Loucy (cell line): Measurements from ENCODE around the gene TAL2.

Experiments used
- H2AFZ ChIP-seq: fragments of 200-600 bp; sonication (generic); 2 replicates; pipeline ENCODE4 v1.6.0; 2016; ENCODE audit warnings: antibody characterized with exemption, mild to moderate bottlenecking, low read length, moderate library complexity
- H3F3A ChIP-seq: fragments of 200-600 bp; 2 replicates; pipeline ENCODE4 v1.6.0; 2016; ENCODE audit warnings: antibody characterized with exemption, low read depth, mild to moderate bottlenecking
- H3K27me3 ChIP-seq: fragments of 200-600 bp; sonication (generic); 2 replicates; pipeline ENCODE4 v1.6.1; 2014; ENCODE audit warnings: low read length, mild to moderate bottlenecking; ENCODE audit not compliant: insufficient read depth, poor library complexity, severe bottlenecking
- H3K36me3 ChIP-seq: fragments of 200-600 bp; sonication (generic); 2 replicates; pipeline ENCODE4 v1.6.1; 2016; ENCODE audit warnings: low read length; ENCODE audit not compliant: insufficient read depth
- H3K4me1 ChIP-seq: fragments of 200-600 bp; sonication (generic); 2 replicates; pipeline ENCODE4 v1.5.1; 2014; ENCODE audit warnings: low read length, mild to moderate bottlenecking; ENCODE audit not compliant: insufficient read depth, poor library complexity, severe bottlenecking
- H3K4me2 ChIP-seq: fragments of 200-600 bp; sonication (generic); 2 replicates; pipeline ENCODE4 v1.6.0; 2014; ENCODE audit warnings: antibody characterized with exemption, low read length, low read depth, mild to moderate bottlenecking; ENCODE audit not compliant: poor library complexity, severe bottlenecking
- H3K4me3 ChIP-seq: fragments of 200-600 bp; sonication (generic); 2 replicates; pipeline ENCODE4 v1.5.1; 2014; ENCODE audit warnings: low read length, mild to moderate bottlenecking, mixed read lengths; ENCODE audit not compliant: poor library complexity, severe bottlenecking
- H3K79me2 ChIP-seq: fragments of 200-600 bp; sonication (generic); 2 replicates; pipeline ENCODE4 v1.6.1; 2014; ENCODE audit warnings: low read length; ENCODE audit not compliant: insufficient read depth
- H3K9ac ChIP-seq: fragments of 200-600 bp; sonication (generic); 2 replicates; pipeline ENCODE4 v1.6.0; 2014; ENCODE audit warnings: mild to moderate bottlenecking, low read depth, low read length, moderate library complexity; ENCODE audit not compliant: poor library complexity, severe bottlenecking
- H3K9me2 ChIP-seq: fragments of 200-600 bp; sonication (generic); replicated peaks from 2 replicates; pipeline ENCODE4 v1.6.1; 2016; ENCODE audit warnings: low read depth, low read length, mixed read lengths
- H3K9me3 ChIP-seq: fragments of 200-600 bp; sonication (generic); 2 replicates; pipeline ENCODE4 v1.6.1; 2014; ENCODE audit warnings: mild to moderate bottlenecking, antibody characterized with exemption, low read length, low read depth; ENCODE audit not compliant: insufficient read depth
- H4K20me1 ChIP-seq: fragments of 200-600 bp; sonication (generic); 2 replicates; pipeline ENCODE4 v1.6.0; 2014; ENCODE audit warnings: antibody characterized with exemption, low read length, mild to moderate bottlenecking; ENCODE audit not compliant: insufficient read depth, poor library complexity, severe bottlenecking
- EZH2phosphoT487 ChIP-seq: fragments of 200-600 bp; IDR thresholded peaks from 2 replicates; pipeline ENCODE4 v1.6.1; 2018; ENCODE audit warnings: antibody characterized with exemption, mild to moderate bottlenecking, moderate library complexity, borderline replicate concordance
- TF ChIP-seq, protein P1 (sequence below): fragments of 200-600 bp; sonication (generic); conservative IDR thresholded peaks from 2 replicates; pipeline ENCODE4 v1.5.1; 2014; ENCODE audit warnings: mild to moderate bottlenecking, antibody characterized with exemption, low read length

TAL2 gene

DNA sequence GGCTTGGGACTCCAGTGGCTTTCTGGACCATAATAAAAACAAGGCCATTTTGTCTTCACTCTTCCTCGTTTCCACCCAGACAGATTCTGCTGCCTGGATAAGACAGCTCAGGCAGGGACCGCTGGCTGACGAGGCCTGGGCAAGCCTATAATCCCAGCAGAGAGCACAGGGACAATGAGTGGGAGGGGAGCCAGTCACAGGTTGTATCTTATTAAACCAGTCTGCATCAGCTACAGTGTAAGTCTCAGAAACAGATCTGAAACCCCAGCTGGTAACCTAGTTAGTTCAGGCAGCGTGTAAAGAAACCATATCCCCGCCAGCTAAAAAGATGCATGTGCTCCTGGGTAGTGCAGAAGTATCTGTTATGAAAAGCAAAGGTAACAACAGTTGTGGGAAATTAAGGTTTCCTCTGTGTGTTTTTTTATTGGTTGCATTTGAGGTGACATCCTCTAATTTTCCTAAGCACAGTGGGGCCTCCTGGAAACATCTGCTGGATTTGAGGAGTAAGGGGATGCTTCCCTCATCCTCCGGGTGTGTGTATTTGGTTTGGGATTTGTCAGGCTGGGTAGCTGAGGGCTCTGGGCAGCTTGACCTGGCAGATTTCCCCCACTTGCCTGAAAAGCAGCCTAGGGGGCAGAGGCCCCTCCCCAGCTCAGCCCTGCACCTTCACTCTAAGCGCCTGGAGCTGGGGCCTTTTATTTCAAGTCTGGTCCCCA is 15.2 kb upstream of the TAL2 start:
- H3K4me3 ChIP-seq, result peak overlapping the region; percentile 11
- H3K36me3 ChIP-seq, result no peaks in the 10 kb centered on the region
- H3K27me3 ChIP-seq, result no peaks in the 10 kb centered on the region
- no peak overlapping the region for H2AFZ ChIP-seq
- no peaks in the 10 kb centered on the region for H3K9me2 ChIP-seq
- H4K20me1 ChIP-seq, result no peaks in the 10 kb centered on the region
- H3F3A ChIP-seq, result no peaks in the 10 kb centered on the region; the same call in 1 of the 2 replicates
- peak overlapping the region; percentile 12 for H3K9ac ChIP-seq
- H3K9me3 ChIP-seq, result no peaks in the 10 kb centered on the region
- peaks cover 29% of the 10 kb centered on the region for H3K4me1 ChIP-seq
- TF ChIP-seq, protein P1, sequence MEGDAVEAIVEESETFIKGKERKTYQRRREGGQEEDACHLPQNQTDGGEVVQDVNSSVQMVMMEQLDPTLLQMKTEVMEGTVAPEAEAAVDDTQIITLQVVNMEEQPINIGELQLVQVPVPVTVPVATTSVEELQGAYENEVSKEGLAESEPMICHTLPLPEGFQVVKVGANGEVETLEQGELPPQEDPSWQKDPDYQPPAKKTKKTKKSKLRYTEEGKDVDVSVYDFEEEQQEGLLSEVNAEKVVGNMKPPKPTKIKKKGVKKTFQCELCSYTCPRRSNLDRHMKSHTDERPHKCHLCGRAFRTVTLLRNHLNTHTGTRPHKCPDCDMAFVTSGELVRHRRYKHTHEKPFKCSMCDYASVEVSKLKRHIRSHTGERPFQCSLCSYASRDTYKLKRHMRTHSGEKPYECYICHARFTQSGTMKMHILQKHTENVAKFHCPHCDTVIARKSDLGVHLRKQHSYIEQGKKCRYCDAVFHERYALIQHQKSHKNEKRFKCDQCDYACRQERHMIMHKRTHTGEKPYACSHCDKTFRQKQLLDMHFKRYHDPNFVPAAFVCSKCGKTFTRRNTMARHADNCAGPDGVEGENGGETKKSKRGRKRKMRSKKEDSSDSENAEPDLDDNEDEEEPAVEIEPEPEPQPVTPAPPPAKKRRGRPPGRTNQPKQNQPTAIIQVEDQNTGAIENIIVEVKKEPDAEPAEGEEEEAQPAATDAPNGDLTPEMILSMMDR, result no peak
- TF ChIP-seq EZH2phosphoT487, result no peak
- peak overlapping the region; percentile 26 for H3K4me2 ChIP-seq
- no peaks in the 10 kb centered on the region for H3K79me2 ChIP-seq

DNA sequence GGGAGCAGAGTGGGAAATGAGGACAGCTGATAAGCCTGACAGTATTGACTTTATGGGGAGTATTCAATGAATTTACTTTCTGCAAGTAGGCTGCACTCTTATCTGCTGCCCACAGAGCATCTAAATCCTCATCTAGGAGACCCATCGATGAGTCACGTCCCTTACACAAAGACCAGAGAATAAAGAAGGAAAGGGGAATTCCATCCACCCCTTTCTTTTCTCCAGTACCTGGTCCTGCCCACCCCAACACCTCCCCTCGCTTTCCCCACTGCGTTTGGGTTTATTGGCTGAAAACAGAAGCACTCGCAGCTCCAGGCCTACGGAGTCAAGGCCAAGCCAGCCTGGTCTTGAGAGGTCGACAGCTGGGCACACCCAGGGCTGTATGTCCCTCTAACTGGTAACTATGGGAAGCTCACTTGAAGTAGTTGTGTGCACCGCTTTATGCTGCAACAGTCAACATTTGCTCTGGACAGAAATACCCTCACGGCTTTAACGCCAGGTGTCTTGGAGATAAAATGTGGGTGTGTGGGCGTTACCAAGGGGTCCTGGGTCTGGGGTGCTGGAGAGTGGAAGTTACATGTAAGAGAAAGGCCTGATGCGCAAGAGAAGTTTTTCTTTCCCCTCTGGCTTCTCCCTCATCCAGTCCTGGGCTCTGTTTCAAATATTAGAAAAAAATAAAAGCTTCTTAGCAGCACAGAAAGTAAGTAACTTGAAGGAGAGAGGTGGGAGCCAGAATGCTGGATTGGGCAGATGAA is 14.5 kb upstream of the TAL2 start:
- Histone ChIP-seq H3K9ac (no peak overlapping the region), H2AFZ (no peak overlapping the region), H3K4me1 (peaks cover 29% of the 10 kb centered on the region), H3K4me2 (peak overlapping the region; percentile 26), H4K20me1 (no peaks in the 10 kb centered on the region), H3K79me2 (no peaks in the 10 kb centered on the region), H3K9me2 (no peaks in the 10 kb centered on the region), H3K9me3 (no peaks in the 10 kb centered on the region), H3F3A (no peaks in the 10 kb centered on the region; the same call in 1 of the 2 replicates), H3K36me3 (no peaks in the 10 kb centered on the region), H3K4me3 (no peak overlapping the region), H3K27me3 (no peaks in the 10 kb centered on the region)
- TF ChIP-seq, protein P1, result no peak
- no peak for TF ChIP-seq EZH2phosphoT487

DNA sequence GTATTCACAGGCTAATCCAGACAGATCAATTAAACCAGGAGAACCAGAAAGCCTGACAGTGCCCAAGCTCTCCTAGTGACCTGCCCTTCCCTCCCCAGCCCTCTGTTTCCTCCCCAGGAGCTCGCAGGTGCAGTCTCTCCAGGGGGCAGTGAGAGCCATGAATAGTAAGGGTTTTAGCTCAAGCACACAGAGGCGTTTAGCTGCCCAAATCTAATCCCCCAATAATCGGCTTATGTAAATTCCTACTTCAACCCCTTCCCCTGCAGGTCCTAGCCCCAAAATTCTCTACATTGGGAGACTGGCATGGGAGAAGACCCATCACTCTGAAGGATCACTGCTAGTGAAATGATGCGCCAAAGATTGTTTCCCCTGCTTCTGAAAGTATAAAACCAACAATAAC is 10.5 kb upstream of the TAL2 start:
- Histone ChIP-seq H3K4me1 (peaks cover 21% of the 10 kb centered on the region), H2AFZ (no peak overlapping the region), H3K4me3 (no peak overlapping the region), H3K27me3 (no peaks in the 10 kb centered on the region), H3K36me3 (no peaks in the 10 kb centered on the region), H3K79me2 (no peaks in the 10 kb centered on the region), H4K20me1 (no peaks in the 10 kb centered on the region), H3K9ac (no peak overlapping the region), H3F3A (no peaks in the 10 kb centered on the region; the same call in 1 of the 2 replicates), H3K9me3 (no peaks in the 10 kb centered on the region), H3K4me2 (no peak overlapping the region), H3K9me2 (no peaks in the 10 kb centered on the region)
- no peak for TF ChIP-seq EZH2phosphoT487
- TF ChIP-seq, protein P1, result no peak
